GM21447 (cell line): Measurements from ENCODE around the gene SLC9A7.

Source experiments
- ATAC-seq: cut with Tn5 transposase; IDR thresholded peaks from one replicate; pipeline ENCODE4 v1.9.1; 2021; ENCODE audit not compliant: unreplicated experiment

The SLC9A7 gene

DNA sequence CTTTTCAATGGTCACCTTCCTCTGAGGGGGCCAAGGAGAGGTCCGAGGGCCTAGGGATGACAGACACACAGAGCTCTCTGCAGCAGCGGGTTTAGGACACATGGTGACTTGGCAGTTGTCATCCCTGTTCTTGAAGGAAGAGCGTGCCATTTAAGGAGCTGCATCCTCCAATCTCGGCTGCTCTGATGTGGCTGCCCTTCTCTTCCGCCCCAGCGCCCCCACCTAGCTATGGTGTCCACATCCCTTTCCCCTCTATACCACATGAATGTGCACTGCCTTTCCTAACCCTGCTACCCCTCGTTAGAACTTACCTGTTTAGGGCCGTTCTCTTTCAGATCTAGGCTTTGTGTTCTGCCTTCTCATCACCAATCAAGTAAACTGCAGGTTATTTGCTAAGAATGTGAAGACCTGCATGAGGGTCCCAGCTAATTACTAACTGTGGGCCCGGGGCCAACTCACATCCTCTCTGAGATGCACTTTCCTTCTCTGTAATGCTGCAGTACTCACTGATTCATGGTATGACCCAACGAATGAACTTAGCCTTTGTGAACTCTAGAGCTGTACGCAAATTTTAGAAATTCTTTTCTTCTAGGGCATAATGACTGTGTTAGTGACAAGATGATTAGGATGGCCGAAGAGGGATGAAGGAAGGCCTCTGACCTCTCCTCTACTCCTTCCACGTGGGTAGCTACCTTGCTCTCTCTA, 147.1 kb downstream of the SLC9A7 start:
- ATAC-seq: no peak

DNA sequence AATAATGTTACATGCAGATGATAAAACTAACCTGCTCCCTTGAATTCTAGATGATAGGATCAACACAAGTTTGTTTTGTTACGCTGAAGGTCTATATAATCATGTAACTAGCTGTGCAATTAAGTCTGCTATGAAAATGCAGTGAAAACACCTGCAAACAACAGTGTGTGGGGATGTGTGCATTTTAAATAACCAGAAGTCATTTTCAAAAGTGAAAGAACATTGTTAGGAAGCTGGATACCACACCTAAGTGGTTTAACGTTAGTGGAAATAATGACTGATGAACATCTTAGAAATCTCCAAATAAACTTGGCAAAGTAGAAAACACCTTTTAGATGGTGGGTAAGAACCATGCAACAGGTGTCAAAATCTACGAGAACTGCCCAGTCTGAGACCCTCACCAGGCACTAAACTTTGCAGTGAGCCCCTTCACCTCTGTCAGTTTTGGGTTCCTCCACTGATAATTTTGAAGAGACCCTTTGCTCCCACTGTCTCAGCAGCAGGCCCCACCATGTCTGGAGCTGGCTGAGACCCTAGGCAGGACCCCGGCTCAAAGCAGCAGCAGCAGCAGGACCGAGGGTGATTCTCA, 148.8 kb downstream of the SLC9A7 start:
- ATAC-seq: no peak

DNA sequence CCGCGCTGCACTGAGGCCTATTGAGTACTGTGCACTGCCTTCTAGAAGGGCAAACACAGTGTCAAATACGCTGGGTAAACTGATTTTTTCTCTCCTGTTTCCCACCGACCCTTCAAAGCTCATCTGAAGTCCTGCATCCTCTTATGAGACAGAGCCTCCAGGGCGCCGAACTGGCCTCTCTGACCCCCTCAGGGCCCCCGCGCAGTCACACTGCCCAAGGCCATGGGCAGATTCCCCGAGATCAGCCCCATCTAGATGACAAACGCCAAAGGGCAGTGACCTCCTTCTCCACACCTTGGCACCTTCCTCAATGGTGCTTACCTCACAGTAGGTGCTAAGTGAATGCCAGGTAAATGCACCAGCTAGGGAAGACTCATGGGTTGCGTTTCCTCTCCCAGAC, 151.0 kb downstream of the SLC9A7 start:
- ATAC-seq: no peak

DNA sequence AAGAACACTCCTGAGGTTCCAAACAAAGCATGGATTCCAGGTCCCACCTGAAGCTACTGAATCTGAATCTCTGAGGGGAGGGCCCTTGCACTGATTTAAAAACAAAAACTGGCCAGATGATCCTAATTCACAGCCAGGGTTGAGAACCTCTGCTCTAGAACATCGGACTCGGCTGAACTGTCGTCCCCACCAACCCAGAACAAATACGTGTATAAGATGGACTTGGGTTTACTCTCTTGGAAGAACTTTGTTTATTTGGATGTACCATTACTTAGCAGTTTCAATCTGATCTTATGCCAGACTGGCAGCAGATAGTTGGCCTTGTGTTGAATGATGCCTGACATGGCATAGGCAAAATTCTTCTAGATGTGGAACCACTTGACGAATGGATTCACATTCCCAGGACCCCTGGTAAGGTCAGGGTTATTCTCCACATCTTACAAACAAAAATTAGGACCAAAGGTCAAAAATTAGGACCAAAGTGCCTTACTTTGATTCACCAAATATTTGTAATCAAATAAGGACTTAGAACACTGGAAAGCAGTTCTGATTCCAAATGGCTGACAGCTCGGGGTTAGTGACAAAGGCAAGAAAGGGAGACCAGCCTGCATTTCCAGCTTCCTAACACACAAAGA, 156.3 kb downstream of the SLC9A7 start:
- no peak for ATAC-seq

DNA sequence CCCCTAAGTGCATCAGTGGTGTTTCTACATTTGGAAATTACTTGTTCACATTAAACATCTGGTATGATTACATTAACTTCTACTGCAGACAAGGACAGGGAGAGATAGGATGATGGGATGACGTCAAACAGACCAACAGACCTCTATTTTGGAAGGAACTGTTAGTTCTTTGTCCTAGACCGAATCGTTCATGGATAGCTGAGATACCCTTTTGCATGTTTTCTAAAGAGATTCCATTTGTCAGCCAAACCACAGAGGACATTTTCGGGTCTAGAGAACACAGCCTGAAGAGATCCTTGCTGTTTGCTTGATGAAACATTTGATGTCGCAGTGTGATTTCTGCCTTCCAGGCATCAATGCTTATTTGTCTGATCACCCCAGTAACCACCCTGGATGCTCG, 157.6 kb downstream of the SLC9A7 start:
- no peak for ATAC-seq

DNA sequence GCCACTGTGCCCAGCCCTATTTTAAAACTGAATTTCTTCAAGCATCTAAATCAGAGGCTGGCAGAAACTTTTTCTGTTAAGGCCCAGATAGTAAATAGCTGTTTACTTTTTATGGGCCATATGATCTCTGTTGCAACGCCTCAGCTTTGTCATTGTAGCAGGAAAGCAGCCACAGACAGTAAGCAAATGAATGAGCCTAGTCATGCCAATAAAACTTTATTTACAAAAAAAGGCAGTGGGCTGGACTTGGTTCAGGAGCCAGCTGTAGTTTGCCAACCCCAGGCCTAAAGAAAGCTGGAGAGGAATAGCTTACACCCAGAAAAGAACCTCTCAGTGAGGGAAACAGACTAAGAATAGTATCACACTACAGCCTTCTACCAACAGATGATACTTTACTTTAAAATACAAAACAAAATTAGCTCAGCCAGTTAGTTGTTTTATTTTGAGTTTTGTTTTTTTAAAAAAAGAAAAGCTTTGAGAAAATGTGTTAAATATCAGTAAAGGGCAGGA, 159.8 kb downstream of the SLC9A7 start:
- ATAC-seq: no peak

DNA sequence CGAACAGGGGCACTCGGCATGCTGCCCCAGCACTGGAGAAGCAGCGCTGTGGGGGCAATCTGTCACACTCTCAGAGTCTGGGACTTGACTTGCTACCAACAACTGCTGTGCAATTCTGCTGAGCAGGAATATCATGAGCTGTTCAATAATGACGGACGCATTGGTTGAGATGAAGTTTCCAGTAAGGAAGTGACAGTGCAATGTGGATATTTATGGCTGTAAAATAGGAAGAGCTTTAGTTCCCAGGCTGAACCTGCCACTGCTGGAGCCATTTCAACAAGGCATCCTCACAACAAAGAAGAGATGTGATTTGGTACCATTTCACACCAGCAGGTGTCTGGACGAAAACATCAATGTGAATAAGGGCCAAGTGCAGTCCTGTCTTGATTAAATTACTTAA, 161.1 kb downstream of the SLC9A7 start:
- no peak for ATAC-seq

DNA sequence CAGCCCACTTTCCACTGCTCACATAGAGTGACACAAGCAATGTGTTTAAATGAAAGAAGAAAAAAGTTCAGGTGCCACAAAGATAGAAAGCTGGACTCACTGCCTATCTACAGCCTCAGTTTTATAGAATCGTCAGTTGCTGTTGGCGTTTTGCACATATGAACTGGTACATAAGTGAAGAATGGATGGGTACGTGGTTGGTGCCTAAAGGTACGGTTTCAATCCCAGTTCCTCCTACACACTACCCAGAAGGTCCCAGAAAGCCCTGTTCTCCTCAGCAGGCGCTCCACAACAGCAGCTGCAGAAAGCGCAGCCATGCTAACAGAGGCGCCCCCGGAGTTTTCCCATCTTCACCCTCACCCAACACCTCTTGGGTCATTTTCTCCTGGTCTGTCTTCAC, 161.7 kb downstream of the SLC9A7 start:
- no peak for ATAC-seq

DNA sequence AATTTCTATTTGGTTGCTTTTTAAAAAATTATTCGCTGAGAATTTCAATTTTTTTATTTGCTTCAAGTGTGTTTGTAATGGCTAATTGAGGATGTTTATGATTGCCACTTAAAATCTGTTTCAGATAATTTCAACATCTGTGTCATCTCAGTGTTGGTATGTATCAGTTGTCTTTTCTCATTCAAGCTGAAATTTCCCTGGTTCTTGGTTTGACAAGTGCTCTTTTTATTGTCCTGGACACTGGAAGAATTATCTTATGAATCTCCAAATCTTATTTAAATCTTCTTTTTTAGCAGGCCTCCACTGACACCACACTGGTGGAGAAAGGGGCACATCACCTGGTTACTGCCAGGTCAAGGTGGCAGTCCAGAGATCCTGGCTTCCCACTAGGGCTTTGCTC, 163.8 kb downstream of the SLC9A7 start:
- no peak for ATAC-seq

DNA sequence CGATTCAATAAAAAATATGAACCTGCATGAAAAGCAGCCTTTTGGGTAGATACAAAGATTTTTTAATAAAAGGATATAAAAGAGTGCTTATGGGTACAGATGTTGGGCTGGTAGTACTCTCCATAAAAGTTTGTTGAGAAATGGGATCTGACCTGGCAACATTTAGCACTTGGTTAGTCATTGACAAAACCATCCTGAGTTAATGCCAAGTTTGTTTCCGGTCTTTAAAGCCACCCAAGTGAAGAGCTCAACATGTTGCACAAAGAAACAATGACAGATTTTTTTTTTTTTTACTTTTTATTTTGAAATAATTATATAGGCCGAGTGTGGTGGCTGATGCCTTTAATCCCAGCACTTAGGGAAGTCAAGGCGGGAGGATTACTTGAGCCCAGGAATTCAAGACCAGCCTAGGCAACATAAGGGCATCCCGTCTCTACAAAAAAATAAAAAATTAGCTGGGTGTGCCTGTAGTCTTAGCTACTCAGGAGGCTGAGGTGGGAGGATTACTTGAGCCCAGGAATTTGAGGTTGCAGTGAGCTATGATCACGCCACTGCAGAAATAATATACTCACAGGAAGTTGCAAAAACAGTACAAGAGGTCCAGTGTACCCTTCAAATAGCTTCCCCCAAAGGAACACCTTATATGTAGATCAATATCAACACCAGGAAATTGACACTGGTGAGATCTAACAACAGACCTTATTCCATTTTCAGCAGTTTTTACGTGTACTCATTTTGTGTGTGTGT, 168.8 kb downstream of the SLC9A7 start:
- ATAC-seq: no peak

DNA sequence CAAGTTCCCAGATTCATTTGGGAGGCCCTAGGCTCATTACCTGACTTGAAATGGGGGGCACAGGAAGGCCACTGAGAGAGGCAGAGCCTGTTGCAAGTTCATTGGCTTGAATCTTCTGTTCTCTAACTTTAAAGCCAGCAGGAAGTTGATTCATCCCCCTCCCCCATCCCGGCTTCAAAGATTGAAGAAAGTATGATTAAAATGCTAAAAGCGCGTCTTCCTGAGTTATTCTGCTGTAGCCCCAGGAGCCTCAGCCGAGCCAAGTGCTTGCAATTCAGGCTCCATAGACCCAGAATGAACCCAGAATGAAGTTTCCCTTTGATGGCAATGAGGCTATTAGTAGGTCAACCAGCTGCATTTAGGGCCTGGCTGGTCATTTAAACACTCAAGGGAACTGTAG, 170.7 kb downstream of the SLC9A7 start:
- ATAC-seq: no peak

DNA sequence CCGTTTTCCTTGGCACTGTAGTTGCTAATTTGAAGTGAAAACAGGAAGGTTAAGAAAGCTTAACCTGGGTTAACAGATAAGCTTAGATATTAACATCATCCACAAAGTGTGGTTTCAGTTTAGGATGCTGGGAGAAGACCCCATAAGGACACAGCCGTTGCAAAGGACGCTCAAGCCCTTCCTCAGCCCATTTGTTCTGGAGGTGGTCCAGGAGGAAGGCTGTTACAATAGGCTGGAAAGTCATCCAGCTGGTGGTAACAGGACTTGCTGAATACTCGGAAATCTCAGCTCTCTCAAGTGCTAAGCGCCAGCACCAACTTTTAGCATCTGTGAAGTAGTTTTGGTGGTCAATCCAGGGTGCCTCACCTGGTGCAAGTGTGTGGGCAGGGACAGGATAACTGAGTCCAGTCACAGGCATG, 171.2 kb downstream of the SLC9A7 start:
- no peak for ATAC-seq

DNA sequence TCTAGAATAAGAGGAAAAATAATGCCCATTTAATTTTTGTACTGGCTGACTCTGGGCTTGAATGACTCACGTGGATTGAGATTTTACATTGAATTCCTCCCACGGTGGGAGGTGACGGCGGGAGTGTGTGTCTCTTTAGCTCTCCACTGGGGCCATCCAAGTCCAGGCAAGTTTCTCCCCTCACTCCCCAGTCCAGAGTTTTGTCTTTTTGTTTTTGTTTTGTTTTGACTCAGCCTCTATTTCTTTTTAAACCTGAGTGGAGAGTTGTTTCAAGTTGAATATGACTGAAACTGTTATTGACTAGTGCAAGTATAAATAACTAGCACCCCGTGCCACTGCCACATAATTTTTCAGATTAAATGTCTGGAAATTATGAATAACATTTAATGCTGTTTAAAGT, 171.8 kb downstream of the SLC9A7 start:
- peak; percentile 81 for ATAC-seq

DNA sequence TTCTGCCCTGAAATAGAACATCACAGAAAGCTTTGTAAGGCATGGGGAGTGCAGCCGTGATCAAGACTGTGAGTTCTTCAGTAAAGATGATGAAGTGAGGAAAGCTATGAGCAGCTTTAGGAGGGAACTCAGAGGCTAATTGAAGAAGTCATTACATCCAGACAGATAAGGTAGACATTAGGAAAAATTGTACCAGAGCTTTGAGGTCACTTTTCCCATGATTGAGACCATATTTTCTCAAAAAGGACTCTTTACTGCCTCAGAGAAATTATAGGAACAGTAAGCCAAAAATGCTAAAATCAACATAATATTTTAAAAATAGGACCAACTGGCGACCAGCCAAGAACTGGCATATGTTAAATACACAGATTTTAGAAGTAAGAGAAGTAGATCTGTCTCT, 174.2 kb downstream of the SLC9A7 start:
- no peak for ATAC-seq

DNA sequence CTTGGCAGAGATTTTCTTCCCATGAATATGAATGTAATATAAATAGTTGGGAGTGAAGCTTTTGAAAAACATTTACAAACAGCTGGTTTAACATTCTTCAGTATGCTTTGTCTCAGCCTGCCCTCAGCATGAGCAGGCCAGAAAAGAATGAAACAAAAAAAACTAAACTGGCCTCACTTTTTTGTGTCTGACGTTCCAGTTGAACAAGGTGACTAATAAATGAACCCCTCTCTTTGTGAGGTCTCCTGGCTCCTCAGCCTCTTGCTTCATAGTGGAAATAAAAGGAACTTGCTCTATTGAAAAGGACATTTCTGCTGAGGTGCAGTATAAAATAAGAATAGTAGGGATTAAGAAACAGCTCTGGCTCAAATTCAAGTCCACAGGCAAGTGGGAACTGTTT, 176.0 kb downstream of the SLC9A7 start:
- no peak for ATAC-seq

DNA sequence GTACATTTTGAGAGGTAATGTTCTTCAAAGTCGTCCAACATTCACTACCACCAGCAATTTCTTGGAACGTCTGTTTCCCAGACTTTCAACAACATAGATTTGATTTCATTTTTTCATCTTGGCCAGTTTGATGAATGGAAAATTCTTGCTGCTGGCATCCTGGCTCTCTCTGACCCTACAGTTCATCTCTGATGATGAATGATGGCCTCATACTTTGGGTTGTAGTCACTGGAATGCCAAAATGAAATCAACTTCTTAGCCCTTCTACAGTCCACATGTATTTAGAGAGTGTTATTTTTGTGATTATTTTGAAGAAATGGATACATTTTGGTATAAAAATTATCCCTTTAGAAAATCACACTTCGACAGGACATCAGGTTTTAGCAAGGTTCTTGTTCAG, 176.6 kb downstream of the SLC9A7 start:
- no peak for ATAC-seq

DNA sequence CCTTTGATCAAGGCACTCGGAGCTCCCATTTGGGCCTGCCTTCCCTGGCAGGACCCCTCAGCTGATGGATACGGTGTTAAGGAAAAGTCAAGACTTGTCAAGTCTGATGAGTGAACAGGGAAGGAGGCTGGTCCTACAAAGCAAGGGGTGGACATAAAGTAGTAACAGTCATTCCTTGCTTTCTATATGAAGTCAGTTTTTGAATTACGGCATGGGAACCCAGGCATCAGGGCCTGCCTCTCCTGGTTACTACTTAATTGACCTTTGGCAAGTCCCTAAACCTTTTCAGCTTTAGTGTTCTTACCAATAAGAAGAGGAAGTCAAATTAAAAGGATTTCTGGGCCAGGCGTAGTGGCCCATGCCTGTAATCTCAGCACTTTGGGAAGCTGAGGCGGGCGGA, 178.3 kb downstream of the SLC9A7 start:
- no peak for ATAC-seq

DNA sequence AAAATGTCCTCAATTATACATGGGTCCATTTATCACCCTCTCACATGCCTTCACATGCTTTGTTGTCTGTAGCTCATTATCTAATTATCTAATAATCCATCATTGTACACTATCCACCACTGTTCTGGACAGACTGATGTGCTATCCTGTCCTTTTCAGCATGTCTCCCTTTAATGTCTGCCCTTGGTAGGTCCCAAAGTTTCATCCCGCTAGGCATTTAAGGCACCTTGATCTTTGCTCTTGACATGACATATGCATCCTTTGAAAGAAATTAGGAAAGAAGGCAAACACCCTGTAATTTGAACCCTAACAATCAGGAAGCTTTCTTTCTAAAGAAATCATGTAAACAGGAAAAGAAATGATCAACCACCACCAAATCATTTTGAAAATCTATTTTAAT, 179.7 kb downstream of the SLC9A7 start:
- ATAC-seq: no peak

DNA sequence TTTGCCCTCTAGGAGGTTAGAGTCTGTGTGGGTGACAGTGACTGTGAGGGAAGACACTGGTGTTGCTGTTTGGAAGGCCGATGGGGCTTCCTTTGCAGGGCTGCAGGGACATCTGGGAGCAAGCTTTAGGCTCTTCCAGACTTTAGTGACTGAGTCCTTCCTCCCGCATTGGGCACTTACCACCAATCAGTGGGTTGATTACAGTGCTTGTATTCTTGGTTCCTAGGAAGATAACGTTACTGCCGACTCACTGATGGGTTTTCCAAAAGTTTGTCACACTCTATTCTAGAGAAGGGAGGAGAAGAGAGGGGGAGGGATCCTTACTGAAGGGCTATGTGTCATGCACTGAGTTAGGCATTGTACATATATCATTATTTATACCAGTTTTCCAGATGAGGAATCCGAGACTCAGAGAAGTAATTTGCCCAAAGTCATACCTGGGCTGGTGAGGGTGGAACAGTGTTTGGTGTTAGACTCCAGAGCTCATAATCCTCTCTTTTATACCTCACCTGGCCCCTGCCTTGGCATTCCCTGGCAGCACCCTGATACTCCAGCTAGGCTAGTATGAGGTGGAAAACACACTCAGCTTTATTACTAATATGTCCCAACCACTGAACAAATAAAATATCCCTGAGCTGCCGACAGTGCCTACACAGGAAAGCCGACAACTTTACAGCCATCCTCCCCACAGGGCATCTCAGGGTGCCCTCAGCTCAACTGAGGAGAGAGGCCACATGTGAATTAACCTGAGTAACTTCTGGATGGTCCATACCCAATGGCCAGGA, 181.5 kb downstream of the SLC9A7 start:
- ATAC-seq: no peak

DNA sequence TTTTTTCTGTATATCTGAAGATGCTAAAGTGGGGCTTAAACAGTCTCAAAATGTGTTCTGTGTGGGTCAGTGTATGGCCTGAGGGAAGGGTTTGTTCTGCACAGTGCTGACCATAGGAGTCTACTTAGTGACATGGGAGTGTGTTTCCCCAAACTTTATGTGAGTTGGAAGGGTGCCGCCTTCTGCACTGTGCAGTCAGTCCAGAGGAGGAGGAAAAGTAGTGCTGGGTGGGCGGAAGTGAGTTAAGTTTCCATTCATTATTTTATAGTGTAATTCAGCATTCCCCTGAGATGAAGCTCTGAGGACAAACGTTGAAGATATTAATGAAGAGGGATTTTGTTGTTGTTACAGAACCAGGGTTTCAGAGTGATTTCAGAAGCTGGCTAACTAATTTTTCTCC, 182.5 kb downstream of the SLC9A7 start:
- ATAC-seq: no peak

DNA sequence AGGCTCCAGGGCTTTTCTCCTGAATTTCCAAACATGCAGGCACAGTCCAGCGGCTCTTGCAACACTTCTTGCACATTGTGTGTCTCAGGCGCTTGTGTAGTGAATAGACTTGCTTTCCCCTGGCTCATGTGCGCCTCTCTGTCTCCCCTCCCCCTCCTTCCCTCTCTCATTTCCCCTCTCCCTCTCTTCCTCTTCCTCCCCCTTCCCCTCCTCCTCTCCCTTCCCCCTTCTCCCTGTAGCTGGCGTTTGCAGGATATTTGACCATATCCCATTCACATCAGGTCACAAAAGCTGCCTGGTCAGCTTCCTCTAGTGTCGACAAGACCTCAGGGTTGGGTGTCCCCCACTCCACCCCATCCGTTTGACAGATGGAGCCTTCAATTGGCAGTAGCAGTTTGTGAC, 182.9 kb downstream of the SLC9A7 start:
- no peak for ATAC-seq
